ENCODE results near the gene GDPD5.

Gene GDPD5

GRCh38 chr11:75558939-75559843 lies 33.5 kb upstream of the GDPD5 start:
- in situ Hi-C loops (cut with HindIII; ENCODE audit: low sequenced_read_pairs), result no loop called here

- in situ Hi-C loops (cut with HindIII; ENCODE audit: low sequenced_read_pairs), result no loop called here
Observed at GRCh38 chr11:75557666-75558494, 32.1 kb upstream of the GDPD5 start.

- in situ Hi-C loops (cut with HindIII; ENCODE audit: low sequenced_read_pairs), result no loop called here
Observed at GRCh38 chr11:75556275-75556674, 30.5 kb upstream of the GDPD5 start.

- in situ Hi-C loops (cut with HindIII; ENCODE audit: low sequenced_read_pairs), result no loop called here
Observed at GRCh38 chr11:75555079-75555811, 29.5 kb upstream of the GDPD5 start.

GRCh38 chr11:75554258-75555022 lies 28.7 kb upstream of the GDPD5 start:
- in situ Hi-C loops (cut with HindIII; ENCODE audit: low sequenced_read_pairs), result no loop called here

GRCh38 chr11:75553889-75554257 lies 28.1 kb upstream of the GDPD5 start:
- in situ Hi-C loops (cut with HindIII; ENCODE audit: low sequenced_read_pairs), result no loop called here

- in situ Hi-C loops (cut with HindIII; ENCODE audit: low sequenced_read_pairs), result no loop called here
Observed at GRCh38 chr11:75553182-75553581, 27.4 kb upstream of the GDPD5 start.

- in situ Hi-C loops (cut with HindIII; ENCODE audit: low sequenced_read_pairs), result no loop called here
Observed at GRCh38 chr11:75549370-75549958, 23.7 kb upstream of the GDPD5 start.

- in situ Hi-C loops (cut with HindIII; ENCODE audit: low sequenced_read_pairs), result no loop called here
Observed at GRCh38 chr11:75548595-75549272, 23.0 kb upstream of the GDPD5 start.

- in situ Hi-C loops (cut with HindIII; ENCODE audit: low sequenced_read_pairs), result no loop called here
Observed at GRCh38 chr11:75547617-75548058, 21.9 kb upstream of the GDPD5 start.

GRCh38 chr11:75547177-75547576 lies 21.4 kb upstream of the GDPD5 start:
- in situ Hi-C loops (cut with HindIII; ENCODE audit: low sequenced_read_pairs), result no loop called here

GRCh38 chr11:75543806-75544205 lies 18.1 kb upstream of the GDPD5 start:
- in situ Hi-C loops (cut with HindIII; ENCODE audit: low sequenced_read_pairs), result no loop called here

GRCh38 chr11:75542088-75542438 lies 16.3 kb upstream of the GDPD5 start:
- in situ Hi-C loops (cut with HindIII; ENCODE audit: low sequenced_read_pairs), result no loop called here

- in situ Hi-C loops (cut with HindIII; ENCODE audit: low sequenced_read_pairs), result no loop called here
Observed at GRCh38 chr11:75541193-75542087, 15.7 kb upstream of the GDPD5 start.

GRCh38 chr11:75539459-75540334 lies 14.0 kb upstream of the GDPD5 start:
- in situ Hi-C loops (cut with HindIII; ENCODE audit: low sequenced_read_pairs), result no loop called here

GRCh38 chr11:75538150-75538942 lies 12.6 kb upstream of the GDPD5 start:
- in situ Hi-C loops (cut with HindIII; ENCODE audit: low sequenced_read_pairs), result no loop called here

- in situ Hi-C loops (cut with HindIII; ENCODE audit: low sequenced_read_pairs), result no loop called here
Observed at GRCh38 chr11:75537740-75538139, 12.0 kb upstream of the GDPD5 start.

All from endothelial cell of hepatic sinusoid (primary cell).